ENCODE data around the gene ABCC2. TPM values are rescaled to one million over a fixed set of nuclear protein-coding genes. Genes with fewer than 3 reads are reported as not detected.
"Not testable (repeated sequence)": the region's sequence is repeated elsewhere in the genome, so short reads cannot be mapped to it uniquely, and the experiment has no call there.

Gene ABCC2
- total and polyA plus RNA-seq, 3 donors from 2014 or later: 0.81 to 4.3 (median 2.7) TPM

GRCh38 chr10:99742254-99742653, 40.2 kb upstream of the ABCC2 start:
- Histone ChIP-seq H3K27ac (no peak overlapping the region), H3K4me3 (no peak overlapping the region), H3K27me3 (no peaks in the 10 kb centered on the region), H3K4me1 (no peaks in the 10 kb centered on the region), H3K36me3 (ENCODE audit: low read depth, missing control alignments) (no peaks in the 10 kb centered on the region), H3K9me3 (no peaks in the 10 kb centered on the region)
- TF ChIP-seq CTCF (IDR thresholded peaks at IDR 0.05) (no peak), POLR2A (IDR thresholded peaks at IDR 0.05) (no peak)
- intact Hi-C loops (cut with DNase I; ENCODE audit: low total_unique reads): no loop called here
- no peak for DNase-seq

GRCh38 chr10:99742701-99743100, 39.7 kb upstream of the ABCC2 start:
- DNase-seq: no peak
- Histone ChIP-seq H3K9me3 (no peaks in the 10 kb centered on the region), H3K27ac (no peak overlapping the region), H3K36me3 (ENCODE audit: low read depth, missing control alignments) (no peaks in the 10 kb centered on the region), H3K4me1 (no peaks in the 10 kb centered on the region), H3K4me3 (no peak overlapping the region), H3K27me3 (no peaks in the 10 kb centered on the region)
- 91 to 93% methylated on average over 2 of the region's 2 CpGs for WGBS, 2 donors
- no peak for TF ChIP-seq CTCF (IDR thresholded peaks at IDR 0.05)
- intact Hi-C loops (cut with DNase I; ENCODE audit: low total_unique reads): no loop called here

GRCh38 chr10:99743841-99744240, 38.6 kb upstream of the ABCC2 start:
- no peak overlapping the region for H3K27ac ChIP-seq
- H3K27me3 ChIP-seq: no peaks in the 10 kb centered on the region
- intact Hi-C loops (cut with DNase I; ENCODE audit: low total_unique reads): no loop called here
- TF ChIP-seq CTCF (IDR thresholded peaks at IDR 0.05): no peak
- no peak for TF ChIP-seq POLR2A (IDR thresholded peaks at IDR 0.05)
- no peaks in the 10 kb centered on the region for H3K4me1 ChIP-seq
- no peak overlapping the region for H3K4me3 ChIP-seq
- no peaks in the 10 kb centered on the region for H3K9me3 ChIP-seq
- WGBS, 2 donors: 94 to 98% methylated on average over 3 of the region's 3 CpGs
- DNase-seq: no peak
- no peaks in the 10 kb centered on the region for H3K36me3 ChIP-seq (ENCODE audit: low read depth, missing control alignments)

- H3K36me3 ChIP-seq (ENCODE audit: low read depth, missing control alignments); intact Hi-C loops (cut with DNase I; ENCODE audit: low total_unique reads): not testable (repeated sequence)
- 93 to 95% methylated on average over 2 of the region's 2 CpGs for WGBS, 2 donors
These were observed 36.3 kb upstream of the ABCC2 start for GRCh38 chr10:99746166-99746565.

GRCh38 chr10:99748823-99749451, 33.5 kb upstream of the ABCC2 start:
- TF ChIP-seq CTCF (IDR thresholded peaks at IDR 0.05): no peak
- TF ChIP-seq POLR2A (IDR thresholded peaks at IDR 0.05): no peak
- no peaks in the 10 kb centered on the region for H3K36me3 ChIP-seq (ENCODE audit: low read depth, missing control alignments)
- H3K4me3 ChIP-seq: no peak overlapping the region
- no peaks in the 10 kb centered on the region for H3K9me3 ChIP-seq
- WGBS, 2 donors: 95 to 96% methylated on average over 2 of the region's 2 CpGs
- H3K4me1 ChIP-seq: no peaks in the 10 kb centered on the region
- intact Hi-C loops (cut with DNase I; ENCODE audit: low total_unique reads): no loop called here
- no peak for DNase-seq
- H3K27me3 ChIP-seq: no peaks in the 10 kb centered on the region
- H3K27ac ChIP-seq: no peak overlapping the region

More at GRCh38 chr10:99746166-99746565, 36.3 kb upstream of the ABCC2 start:
- not testable (repeated sequence) for H3K27me3 ChIP-seq, DNase-seq, H3K4me3 ChIP-seq, H3K27ac ChIP-seq, H3K9me3 ChIP-seq, H3K4me1 ChIP-seq
